PFSK-1 (cell line): ENCODE data around the gene MOCS2.

Experiments
- FOXP2 ChIP-seq: optimal IDR thresholded peaks from 2 replicates; pipeline ENCODE3; 2011; ENCODE audit warnings: borderline replicate concordance, control low read depth, inconsistent platforms; ENCODE audit not compliant: insufficient read depth; ENCODE audit errors: extremely low read length, extremely low read depth
- POLR2AphosphoS5 ChIP-seq: IDR thresholded peaks from 2 replicates; pipeline ENCODE4 v1.6.1; 2012; ENCODE audit warnings: low read depth, mild to moderate bottlenecking, control low read depth, low read length, moderate library complexity
- REST ChIP-seq, 2 experiments: IDR thresholded peaks; 2 replicates each; pipeline versions ENCODE4 v1.6.1 to v1.8.0; 2011 to 2012; ENCODE audit warnings: low read depth in 2 of 2, low read length in 2 of 2, control low read depth in 1 of 2, inconsistent platforms in 1 of 2, mild to moderate bottlenecking in 1 of 2, moderate library complexity in 1 of 2; ENCODE audit not compliant: insufficient read depth in 1 of 2
- SIN3A ChIP-seq: IDR thresholded peaks from 2 replicates; pipeline ENCODE4 v1.6.1; 2012; ENCODE audit warnings: mild to moderate bottlenecking, low read length, moderate library complexity, borderline replicate concordance; ENCODE audit not compliant: insufficient read depth
- TAF1 ChIP-seq: IDR thresholded peaks from 2 replicates; pipeline ENCODE4 v1.6.1; 2012; ENCODE audit warnings: low read length, control low read depth, borderline replicate concordance; ENCODE audit not compliant: insufficient read depth

Gene MOCS2

GRCh38 chr5:53118879-53119278 is 9.3 kb upstream of the MOCS2 start:
- TF ChIP-seq POLR2AphosphoS5 (no peak), SIN3A (no peak), REST (IDR thresholded peaks at IDR 0.05; ENCODE audit: insufficient read depth in 1 of 2, low read depth in 2 of 2, low read length in 2 of 2) (no peak), TAF1 (no peak), FOXP2 (no peak)

GRCh38 chr5:53116597-53116996 is 7.0 kb upstream of the MOCS2 start:
- TF ChIP-seq SIN3A = no peak

- no peak for TF ChIP-seq FOXP2
- TF ChIP-seq SIN3A = no peak
- TF ChIP-seq TAF1 = no peak
- no peak for TF ChIP-seq REST (IDR thresholded peaks at IDR 0.05; ENCODE audit: insufficient read depth in 1 of 2, low read depth in 2 of 2, low read length in 2 of 2)
- TF ChIP-seq POLR2AphosphoS5 = no peak
Measured at GRCh38 chr5:53114988-53115387, 5.4 kb upstream of the MOCS2 start.

- TF ChIP-seq POLR2AphosphoS5 (no peak), TAF1 (no peak), SIN3A (no peak), FOXP2 (no peak), REST (IDR thresholded peaks at IDR 0.05; ENCODE audit: insufficient read depth in 1 of 2, low read depth in 2 of 2, low read length in 2 of 2) (no peak)
Measured at GRCh38 chr5:53113947-53114346, 4.4 kb upstream of the MOCS2 start.

GRCh38 chr5:53112909-53113308 is 3.4 kb upstream of the MOCS2 start:
- TF ChIP-seq SIN3A = no peak
- no peak for TF ChIP-seq REST (IDR thresholded peaks at IDR 0.05; ENCODE audit: insufficient read depth in 1 of 2, low read depth in 2 of 2, low read length in 2 of 2)
- no peak for TF ChIP-seq FOXP2
- no peak for TF ChIP-seq POLR2AphosphoS5
- TF ChIP-seq TAF1 = no peak
